Measurements from ENCODE around the gene PARD6B.

PARD6B gene, protein sequence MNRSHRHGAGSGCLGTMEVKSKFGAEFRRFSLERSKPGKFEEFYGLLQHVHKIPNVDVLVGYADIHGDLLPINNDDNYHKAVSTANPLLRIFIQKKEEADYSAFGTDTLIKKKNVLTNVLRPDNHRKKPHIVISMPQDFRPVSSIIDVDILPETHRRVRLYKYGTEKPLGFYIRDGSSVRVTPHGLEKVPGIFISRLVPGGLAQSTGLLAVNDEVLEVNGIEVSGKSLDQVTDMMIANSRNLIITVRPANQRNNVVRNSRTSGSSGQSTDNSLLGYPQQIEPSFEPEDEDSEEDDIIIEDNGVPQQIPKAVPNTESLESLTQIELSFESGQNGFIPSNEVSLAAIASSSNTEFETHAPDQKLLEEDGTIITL

DNA sequence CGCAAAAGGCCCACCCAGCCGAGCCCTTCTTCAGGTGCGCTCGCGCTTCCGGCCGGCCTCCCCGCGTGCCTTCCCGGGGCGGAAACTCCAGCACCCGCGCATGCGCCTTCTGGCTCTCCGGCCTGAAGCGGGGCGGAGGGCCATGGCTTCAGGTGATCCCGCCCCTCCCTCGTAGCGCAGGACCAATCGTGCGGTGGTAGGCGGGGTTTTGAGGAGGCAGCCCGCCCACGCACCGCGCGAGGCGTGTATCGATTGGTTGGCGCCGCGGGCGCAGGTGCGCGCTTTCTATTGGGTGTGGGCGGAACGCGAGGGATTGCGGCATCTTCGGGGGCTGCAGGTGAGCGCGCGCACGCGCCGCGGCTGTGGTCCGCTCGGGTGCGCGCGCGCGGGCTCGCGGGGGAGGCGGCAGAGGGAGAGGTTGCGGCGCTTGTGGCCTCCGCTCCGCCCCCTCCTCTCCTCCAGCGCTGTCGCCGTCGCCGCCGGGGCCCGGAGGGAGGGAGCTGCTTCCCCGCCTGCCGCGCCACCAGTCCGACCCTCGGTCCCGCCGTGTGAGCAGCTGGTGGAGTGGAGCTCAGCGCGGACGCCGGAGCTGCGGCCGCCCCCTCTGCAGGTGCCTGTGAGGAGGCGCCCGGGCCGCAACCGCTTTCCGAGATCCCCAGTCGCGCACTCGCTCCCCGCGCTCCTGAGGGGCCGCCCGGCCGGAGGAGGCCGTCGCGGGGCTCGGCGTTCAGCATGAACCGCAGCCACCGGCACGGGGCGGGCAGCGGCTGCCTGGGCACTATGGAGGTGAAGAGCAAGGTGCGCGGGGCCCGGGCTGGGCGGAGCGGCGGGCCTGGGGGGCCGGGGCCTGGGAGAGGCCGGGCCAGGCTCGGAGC is at the start of gene PARD6B:
Gene PARD6B, plus strand, starts transcription at position 526 of the 875 bp plus-strand sequence. Its CDS starts 207 bp downstream, at position 733.
- H3K36me3 ChIP-seq (ENCODE audit: control insufficient read depth, insufficient read depth, low read length): no peaks in the 10 kb centered on the region
- H3K4me3 ChIP-seq (replicated peaks; ENCODE audit: low read depth, low read length): peak within 1 kb of the TSS; percentile 82
- TF ChIP-seq, protein P1, sequence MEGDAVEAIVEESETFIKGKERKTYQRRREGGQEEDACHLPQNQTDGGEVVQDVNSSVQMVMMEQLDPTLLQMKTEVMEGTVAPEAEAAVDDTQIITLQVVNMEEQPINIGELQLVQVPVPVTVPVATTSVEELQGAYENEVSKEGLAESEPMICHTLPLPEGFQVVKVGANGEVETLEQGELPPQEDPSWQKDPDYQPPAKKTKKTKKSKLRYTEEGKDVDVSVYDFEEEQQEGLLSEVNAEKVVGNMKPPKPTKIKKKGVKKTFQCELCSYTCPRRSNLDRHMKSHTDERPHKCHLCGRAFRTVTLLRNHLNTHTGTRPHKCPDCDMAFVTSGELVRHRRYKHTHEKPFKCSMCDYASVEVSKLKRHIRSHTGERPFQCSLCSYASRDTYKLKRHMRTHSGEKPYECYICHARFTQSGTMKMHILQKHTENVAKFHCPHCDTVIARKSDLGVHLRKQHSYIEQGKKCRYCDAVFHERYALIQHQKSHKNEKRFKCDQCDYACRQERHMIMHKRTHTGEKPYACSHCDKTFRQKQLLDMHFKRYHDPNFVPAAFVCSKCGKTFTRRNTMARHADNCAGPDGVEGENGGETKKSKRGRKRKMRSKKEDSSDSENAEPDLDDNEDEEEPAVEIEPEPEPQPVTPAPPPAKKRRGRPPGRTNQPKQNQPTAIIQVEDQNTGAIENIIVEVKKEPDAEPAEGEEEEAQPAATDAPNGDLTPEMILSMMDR (IDR thresholded peaks at IDR 0.05; ENCODE audit: insufficient read depth, low read length, poor library complexity, severe bottlenecking): no peak
- DNase-seq (ENCODE audit: extremely low read depth, insufficient read length): peak; percentile 99
- H3K27me3 ChIP-seq (replicated peaks; ENCODE audit: control insufficient read depth, insufficient read depth, low read length): no peaks in the 10 kb centered on the region

- H3K4me3 ChIP-seq (replicated peaks; ENCODE audit: low read depth, low read length): no peak overlapping the region
- TF ChIP-seq, protein P1 (IDR thresholded peaks at IDR 0.05; ENCODE audit: insufficient read depth, low read length, poor library complexity, severe bottlenecking): no peak
- no peaks in the 10 kb centered on the region for H3K36me3 ChIP-seq (ENCODE audit: control insufficient read depth, insufficient read depth, low read length)
- no peaks in the 10 kb centered on the region; the same call in 1 of the 2 replicates for H3K27me3 ChIP-seq (replicated peaks; ENCODE audit: control insufficient read depth, insufficient read depth, low read length)
- DNase-seq (ENCODE audit: extremely low read depth, insufficient read length): no peak
These were observed 49.3 kb upstream of the PARD6B start for GRCh38 chr20:50682065-50682464.

DNA sequence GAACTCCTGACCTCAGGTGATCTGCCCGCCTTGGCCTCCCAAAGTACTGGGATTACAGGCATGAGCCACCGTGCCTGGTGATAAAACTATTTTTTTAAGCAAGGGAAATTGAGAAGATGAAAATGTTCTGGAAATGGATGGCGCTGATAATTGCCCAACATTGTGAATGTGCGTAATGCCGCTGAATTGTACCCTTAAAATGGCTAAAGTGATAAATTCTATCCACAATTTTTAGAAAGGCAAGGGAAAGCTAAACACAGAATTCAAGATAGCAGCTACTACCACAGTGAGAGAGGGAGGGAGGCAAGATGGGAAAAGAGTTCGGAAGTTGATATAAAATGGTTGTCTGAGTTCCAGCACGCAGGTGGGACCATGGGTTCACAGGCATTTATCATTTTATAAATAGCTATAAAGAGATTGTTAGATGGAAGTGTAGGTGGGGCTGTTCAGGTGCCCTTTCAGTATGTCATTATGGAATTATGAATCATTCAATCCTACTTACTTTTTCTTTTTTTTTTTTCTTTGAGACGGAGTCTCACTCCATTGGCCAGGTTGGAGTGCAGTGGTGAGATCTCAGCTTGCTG is 48.3 kb upstream of the PARD6B start:
- TF ChIP-seq, protein P1 (IDR thresholded peaks at IDR 0.05; ENCODE audit: insufficient read depth, low read length, poor library complexity, severe bottlenecking): no peak
- Histone ChIP-seq H3K4me3 (replicated peaks; ENCODE audit: low read depth, low read length) (no peak overlapping the region), H3K36me3 (ENCODE audit: control insufficient read depth, insufficient read depth, low read length) (no peaks in the 10 kb centered on the region), H3K27me3 (replicated peaks; ENCODE audit: control insufficient read depth, insufficient read depth, low read length) (no peaks in the 10 kb centered on the region; the same call in 1 of the 2 replicates)
- no peak for DNase-seq (ENCODE audit: extremely low read depth, insufficient read length)

GRCh38 chr20:50683570-50683969 is 47.8 kb upstream of the PARD6B start:
- Histone ChIP-seq H3K27me3 (replicated peaks; ENCODE audit: control insufficient read depth, insufficient read depth, low read length) (no peaks in the 10 kb centered on the region), H3K36me3 (ENCODE audit: control insufficient read depth, insufficient read depth, low read length) (no peaks in the 10 kb centered on the region), H3K4me3 (replicated peaks; ENCODE audit: low read depth, low read length) (no peak overlapping the region)
- no peak for DNase-seq (ENCODE audit: extremely low read depth, insufficient read length)
- TF ChIP-seq, protein P1 (IDR thresholded peaks at IDR 0.05; ENCODE audit: insufficient read depth, low read length, poor library complexity, severe bottlenecking): no peak

GRCh38 chr20:50686821-50687220 is 44.6 kb upstream of the PARD6B start:
- peaks cover 4% of the 10 kb centered on the region for H3K27me3 ChIP-seq (replicated peaks; ENCODE audit: control insufficient read depth, insufficient read depth, low read length)

More at GRCh38 chr20:50686821-50687220, 44.6 kb upstream of the PARD6B start:
- H3K36me3 ChIP-seq (ENCODE audit: control insufficient read depth, insufficient read depth, low read length): no peaks in the 10 kb centered on the region
- H3K4me3 ChIP-seq (replicated peaks; ENCODE audit: low read depth, low read length): no peak overlapping the region
- DNase-seq (ENCODE audit: extremely low read depth, insufficient read length): no peak
- TF ChIP-seq, protein P1 (IDR thresholded peaks at IDR 0.05; ENCODE audit: insufficient read depth, low read length, poor library complexity, severe bottlenecking): no peak

All from GM06990 (cell line).